Progenitor cell of endocrine pancreas (in vitro differentiated cells): ENCODE results near the gene CEP192. TPM values are rescaled to one million over a fixed set of nuclear protein-coding genes. Genes with fewer than 3 reads are reported as not detected.

Source experiments
- DNase-seq: peaks from one replicate; pipeline ENCODE4 v3.0.0; 2021; ENCODE audit warnings: low spot score; ENCODE audit not compliant: unreplicated experiment
- H3K27ac Mint-ChIP-seq: 2 replicates; pipeline ENCODE4 v1.8.0; 2021; ENCODE audit warnings: mild to moderate bottlenecking, moderate library complexity, mixed read lengths
- H3K27me3 Mint-ChIP-seq: 2 replicates; pipeline ENCODE4 v1.8.0; 2021; ENCODE audit warnings: mixed read lengths
- H3K36me3 Mint-ChIP-seq: 2 replicates; pipeline ENCODE4 v1.8.0; 2022; ENCODE audit warnings: mixed read lengths; ENCODE audit not compliant: insufficient read depth
- H3K4me1 Mint-ChIP-seq: 2 replicates; pipeline ENCODE4 v1.8.0; 2021; ENCODE audit warnings: low read depth, mixed read lengths
- H3K4me3 Mint-ChIP-seq: 2 replicates; pipeline ENCODE4 v1.8.0; 2021; ENCODE audit warnings: low read depth, mild to moderate bottlenecking, moderate library complexity, mixed read lengths
- H3K9me3 Mint-ChIP-seq: 2 replicates; pipeline ENCODE4 v1.8.0; 2021; ENCODE audit warnings: low read depth, mixed read lengths
- total RNA-seq: library from RNA; stranded (reverse); gene quantifications from 2 replicates; pipeline ENCODE4 v1.2.1, GENCODE V29; 2021
- TF ChIP-seq, protein P1 (sequence below): fragments of 200-600 bp; sonication (generic); IDR thresholded peaks from one replicate; pipeline ENCODE4 v1.5.0; 2021; ENCODE audit warnings: antibody characterized with exemption, mild to moderate bottlenecking; ENCODE audit not compliant: unreplicated experiment

CEP192 gene
- total RNA-seq, 1 donor from 2014 or later, result 28.4 TPM

DNA sequence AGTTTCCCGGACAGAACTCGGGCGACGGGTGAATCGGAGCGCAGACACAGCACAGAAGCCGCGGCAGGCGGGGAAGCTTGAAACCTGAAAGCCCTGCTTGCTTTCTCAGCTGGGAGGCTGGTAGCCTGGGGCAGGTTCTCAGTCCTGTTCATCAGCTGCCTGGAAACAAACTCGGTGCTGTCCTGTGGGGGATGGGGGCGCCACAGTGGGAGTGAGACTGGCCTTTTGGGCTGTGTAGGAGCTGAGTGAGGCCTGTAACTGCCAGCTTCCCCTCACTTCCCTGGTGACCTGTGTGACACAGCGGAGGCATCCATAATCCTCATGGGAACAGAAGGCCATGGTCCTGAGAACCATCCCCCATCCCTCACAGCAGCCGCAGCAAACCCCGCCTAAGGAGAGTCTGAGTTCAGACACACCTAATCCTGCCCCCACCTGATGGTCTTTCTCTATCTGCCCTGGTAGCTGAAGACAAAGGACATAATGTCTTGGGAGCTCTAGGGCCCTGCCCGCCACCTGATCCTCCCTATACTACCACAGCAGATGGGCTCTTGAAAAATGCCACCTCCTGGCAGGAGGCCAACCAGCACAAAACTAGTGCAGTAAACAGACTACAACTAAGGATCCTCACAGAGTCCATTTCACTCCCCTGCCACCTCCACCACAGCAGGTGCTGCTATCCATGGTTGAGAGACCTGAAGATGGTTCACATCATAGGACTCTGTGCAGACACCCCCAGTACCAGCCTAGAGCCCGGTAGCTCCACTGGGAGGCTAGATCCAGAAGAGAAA, 174.7 kb downstream of the CEP192 start:
- Mint-ChIP-seq H3K27ac (peak overlapping the region; percentile 75), H3K9me3 (peaks cover 16% of the 10 kb centered on the region), H3K4me3 (no peak overlapping the region), H3K4me1 (peaks cover 1% of the 10 kb centered on the region), H3K27me3 (no peaks in the 10 kb centered on the region), H3K36me3 (no peaks in the 10 kb centered on the region)
- TF ChIP-seq, protein P1, sequence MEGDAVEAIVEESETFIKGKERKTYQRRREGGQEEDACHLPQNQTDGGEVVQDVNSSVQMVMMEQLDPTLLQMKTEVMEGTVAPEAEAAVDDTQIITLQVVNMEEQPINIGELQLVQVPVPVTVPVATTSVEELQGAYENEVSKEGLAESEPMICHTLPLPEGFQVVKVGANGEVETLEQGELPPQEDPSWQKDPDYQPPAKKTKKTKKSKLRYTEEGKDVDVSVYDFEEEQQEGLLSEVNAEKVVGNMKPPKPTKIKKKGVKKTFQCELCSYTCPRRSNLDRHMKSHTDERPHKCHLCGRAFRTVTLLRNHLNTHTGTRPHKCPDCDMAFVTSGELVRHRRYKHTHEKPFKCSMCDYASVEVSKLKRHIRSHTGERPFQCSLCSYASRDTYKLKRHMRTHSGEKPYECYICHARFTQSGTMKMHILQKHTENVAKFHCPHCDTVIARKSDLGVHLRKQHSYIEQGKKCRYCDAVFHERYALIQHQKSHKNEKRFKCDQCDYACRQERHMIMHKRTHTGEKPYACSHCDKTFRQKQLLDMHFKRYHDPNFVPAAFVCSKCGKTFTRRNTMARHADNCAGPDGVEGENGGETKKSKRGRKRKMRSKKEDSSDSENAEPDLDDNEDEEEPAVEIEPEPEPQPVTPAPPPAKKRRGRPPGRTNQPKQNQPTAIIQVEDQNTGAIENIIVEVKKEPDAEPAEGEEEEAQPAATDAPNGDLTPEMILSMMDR, result no peak
- DNase-seq, result no peak

DNA sequence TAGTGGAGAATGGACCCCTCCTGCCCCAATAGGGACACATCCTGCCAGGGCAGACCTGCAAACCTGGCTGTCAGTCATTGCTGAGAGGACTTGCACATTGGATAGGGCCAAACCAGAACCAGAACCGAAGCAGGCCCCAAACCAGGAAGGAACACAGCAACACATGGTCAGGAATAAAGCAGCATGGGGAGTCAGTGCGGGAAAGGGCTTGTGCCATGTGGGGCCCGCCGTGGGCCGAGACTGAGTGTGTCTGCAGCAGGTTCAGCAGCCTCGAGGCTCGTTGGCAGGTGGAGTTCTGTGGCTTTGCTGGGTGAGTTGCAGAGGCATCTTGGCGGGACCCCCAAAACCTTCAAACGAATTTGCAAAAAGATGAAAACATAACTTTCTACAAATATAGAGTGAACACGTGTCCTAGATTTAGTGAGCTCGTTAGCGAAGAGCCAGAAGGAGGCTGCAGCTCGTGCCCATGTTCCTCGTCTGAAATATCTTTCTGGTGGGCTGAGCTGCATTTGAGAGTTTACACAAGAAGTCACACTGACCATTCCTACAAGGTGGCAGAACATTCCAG, 182.5 kb downstream of the CEP192 start:
- Mint-ChIP-seq H3K9me3 (no peaks in the 10 kb centered on the region), H3K36me3 (no peaks in the 10 kb centered on the region), H3K4me3 (no peak overlapping the region), H3K27me3 (no peaks in the 10 kb centered on the region), H3K27ac (peak overlapping the region; percentile 49), H3K4me1 (no peaks in the 10 kb centered on the region)
- TF ChIP-seq, protein P1, result no peak
- DNase-seq, result no peak

Other genes starting within 250 kb of the CEP192 start
- 45.1 and 46.4 TPM in 2 replicates for gene PTPN2, start 107.1 kb upstream of the CEP192 start, total RNA-seq
- 43.3 and 44.7 TPM in 2 replicates for gene SEH1L, start 43.4 kb upstream of the CEP192 start, total RNA-seq
- gene LDLRAD4, start 227.4 kb downstream of the CEP192 start, total RNA-seq, result 3.4 and 3.8 TPM in 2 replicates